Ascending aorta (tissue), 2 donors: ENCODE data around the gene RNASEL. TPM values are rescaled to one million over a fixed set of nuclear protein-coding genes. Genes with fewer than 3 reads are reported as not detected.
"Not testable (repeated sequence)": the region's sequence is repeated elsewhere in the genome, so short reads cannot be mapped to it uniquely, and the experiment has no call there.

Experiments
- DNase-seq, 2 donors: peaks; one replicate each; pipeline ENCODE4 v3.0.0-alpha.2; 2019; ENCODE audit warnings: low spot score in 2 of 2
- H3K27ac ChIP-seq, 2 donors: fragments of 200-600 bp; sonication (generic); one replicate each; pipeline ENCODE4 v1.5.1; 2016 to 2017; ENCODE audit warnings: mild to moderate bottlenecking in 1 of 2
- H3K27me3 ChIP-seq: fragments of 200-600 bp; sonication (generic); one replicate; pipeline ENCODE4 v1.5.1; 2017
- H3K36me3 ChIP-seq, 2 donors: fragments of 200-600 bp; sonication (generic); one replicate each; pipeline ENCODE4 v1.5.1; 2016
- H3K4me1 ChIP-seq, 2 donors: fragments of 200-600 bp; sonication (generic); one replicate each; pipeline ENCODE4 v1.5.1; 2016 to 2017; ENCODE audit warnings: mild to moderate bottlenecking in 1 of 2
- H3K4me3 ChIP-seq, 2 donors: fragments of 200-600 bp; sonication (generic); one replicate each; pipeline ENCODE4 v1.5.1; 2016 to 2017; ENCODE audit warnings: mild to moderate bottlenecking in 1 of 2
- H3K9me3 ChIP-seq, 2 donors: fragments of 200-600 bp; sonication (generic); one replicate each; pipeline ENCODE4 v1.5.1; 2016
- CTCF ChIP-seq, 3 experiments: fragments of 200-600 bp in 2 of 3; fragments of 450-650 bp in 1 of 3; sonication (generic) in 2 of 3; IDR thresholded peaks; one replicate each; pipeline ENCODE4 v1.5.1; 2016 to 2019; ENCODE audit warnings: antibody characterized with exemption in 3 of 3, mild to moderate bottlenecking in 1 of 3, moderate library complexity in 1 of 3
- intact Hi-C: fragments of 100-400 bp; cut with DNase I; formaldehyde crosslinking; loops from one replicate; pipeline ENCODE4 v1.15.1; 2023
- total RNA-seq: library from RNA; depleted of rRNA; stranded (reverse); fragments of >200 nt; gene quantifications from one replicate; pipeline ENCODE4 v1.1.0, GENCODE V29; 2016

RNASEL gene
- total RNA-seq, 1 donor from 2014 or later: 0.43 TPM

GRCh38 chr1:182633031-182633430 lies 44.0 kb upstream of the RNASEL start:
- Histone ChIP-seq H3K4me3 (no peak overlapping the region), H3K36me3 (no peaks in the 10 kb centered on the region), H3K9me3 (no peaks in the 10 kb centered on the region), H3K4me1 (no peaks in the 10 kb centered on the region), H3K27ac (no peak overlapping the region), H3K27me3 (no peaks in the 10 kb centered on the region)
- intact Hi-C loops: no loop called here
- no peak for TF ChIP-seq CTCF (IDR thresholded peaks at IDR 0.05)
- DNase-seq: no peak

DNA sequence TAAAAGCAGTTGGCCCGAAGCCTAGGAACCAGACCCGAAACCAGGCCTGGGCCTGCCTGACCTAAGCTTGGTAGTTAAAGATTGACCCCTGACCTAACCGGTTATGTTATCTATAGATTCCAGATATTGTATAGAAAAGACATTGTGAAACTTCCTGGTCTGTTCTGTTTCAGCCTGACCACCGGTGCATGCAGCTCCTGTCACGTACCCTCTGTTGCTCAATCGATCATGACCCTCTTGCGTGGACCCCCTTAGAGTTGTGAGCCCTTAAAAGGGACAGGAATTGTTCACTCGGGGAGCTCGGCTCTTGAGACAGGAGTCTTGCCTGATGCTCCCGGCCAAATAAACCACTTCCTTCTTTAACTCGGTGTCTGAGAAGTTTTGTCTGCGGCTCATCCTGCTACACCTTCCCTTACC lies 43.4 kb upstream of the RNASEL start:
- H3K4me3 ChIP-seq, intact Hi-C loops, DNase-seq, H3K4me1 ChIP-seq, H3K27me3 ChIP-seq, H3K9me3 ChIP-seq, H3K36me3 ChIP-seq, H3K27ac ChIP-seq: not testable (repeated sequence)

- H3K36me3 ChIP-seq: no peaks in the 10 kb centered on the region
- no peaks in the 10 kb centered on the region for H3K9me3 ChIP-seq
- no peak overlapping the region for H3K27ac ChIP-seq
- no peak for DNase-seq
- H3K4me3 ChIP-seq: no peak overlapping the region
- intact Hi-C loops: no loop called here
- no peaks in the 10 kb centered on the region for H3K27me3 ChIP-seq
- TF ChIP-seq CTCF (IDR thresholded peaks at IDR 0.05): no peak
- no peaks in the 10 kb centered on the region for H3K4me1 ChIP-seq
Observed at GRCh38 chr1:182631954-182632353, 42.9 kb upstream of the RNASEL start.

DNA sequence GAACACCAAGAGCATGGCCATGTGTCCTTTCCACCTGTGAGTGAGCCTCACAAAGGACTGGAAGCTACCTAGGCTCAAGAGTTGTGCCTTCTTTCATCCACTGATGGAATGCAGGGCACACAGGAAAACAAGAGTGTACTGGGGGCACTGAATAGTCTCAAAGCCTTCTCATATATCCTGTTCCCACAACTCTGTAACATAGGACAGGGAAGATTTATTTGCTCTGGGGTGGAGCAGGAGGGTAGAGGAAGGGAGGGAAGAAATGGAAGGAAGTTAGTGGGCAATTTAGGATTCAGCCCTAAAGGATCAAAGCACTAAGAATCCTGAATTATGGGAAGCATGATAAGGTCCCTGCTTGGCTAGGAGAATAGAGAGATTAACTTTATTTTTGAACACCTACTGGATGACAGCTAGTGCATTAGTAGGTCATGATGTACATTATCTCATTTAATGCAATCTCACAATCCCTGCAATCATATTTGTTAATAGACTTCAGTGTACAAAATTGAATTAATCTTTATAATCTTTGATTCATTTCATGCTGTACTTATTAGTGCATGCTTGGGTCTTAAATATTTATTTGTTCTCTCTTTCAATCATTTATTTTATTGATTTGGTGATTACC lies 42.1 kb upstream of the RNASEL start:
- Histone ChIP-seq H3K27ac (no peak overlapping the region), H3K9me3 (no peaks in the 10 kb centered on the region), H3K36me3 (no peaks in the 10 kb centered on the region), H3K27me3 (no peaks in the 10 kb centered on the region), H3K4me3 (no peak overlapping the region), H3K4me1 (no peaks in the 10 kb centered on the region)
- intact Hi-C loops: no loop called here
- no peak for TF ChIP-seq CTCF (IDR thresholded peaks at IDR 0.05)
- DNase-seq: no peak

- Histone ChIP-seq H3K36me3 (no peaks in the 10 kb centered on the region), H3K4me3 (no peak overlapping the region), H3K4me1 (no peaks in the 10 kb centered on the region), H3K27ac (no peak overlapping the region), H3K9me3 (no peaks in the 10 kb centered on the region), H3K27me3 (no peaks in the 10 kb centered on the region)
- no peak for DNase-seq
- intact Hi-C loops: no loop called here
- TF ChIP-seq CTCF (IDR thresholded peaks at IDR 0.05): no peak
Observed at GRCh38 chr1:182630586-182630985, 41.5 kb upstream of the RNASEL start.

- Histone ChIP-seq H3K27ac (no peak overlapping the region), H3K4me3 (no peak overlapping the region), H3K9me3 (no peaks in the 10 kb centered on the region), H3K4me1 (no peaks in the 10 kb centered on the region), H3K27me3 (no peaks in the 10 kb centered on the region), H3K36me3 (no peaks in the 10 kb centered on the region)
- intact Hi-C loops: no loop called here
- TF ChIP-seq CTCF (IDR thresholded peaks at IDR 0.05): no peak
- DNase-seq: no peak
Observed at GRCh38 chr1:182629499-182630096, 40.5 kb upstream of the RNASEL start.
